CD14-positive monocyte (primary cell): ENCODE results near the gene OR13J1. TPM values are rescaled to one million over a fixed set of nuclear protein-coding genes. Genes with fewer than 3 reads are reported as not detected.

Experiments
- DNase-seq, 3 donors: peaks; one replicate each; pipeline ENCODE4 v3.0.0-alpha.2; 2011 to 2022
- H2AFZ ChIP-seq: 2 replicates; pipeline ENCODE4 v1.6.0; 2012; ENCODE audit warnings: mild to moderate bottlenecking, low read depth, low read length, inconsistent platforms; ENCODE audit not compliant: insufficient read depth, poor library complexity, severe bottlenecking
- H3K27ac ChIP-seq, 2 donors: 1 replicate in 1 of 2; 2 replicates in 1 of 2; pipeline ENCODE4 v1.5.1; 2012 to 2013; ENCODE audit warnings: low read length in 2 of 2, control low read depth in 1 of 2, inconsistent platforms in 1 of 2, low read depth in 1 of 2, mild to moderate bottlenecking in 1 of 2
- H3K27me3 ChIP-seq, 2 donors: one replicate each; pipeline versions ENCODE4 v1.6.0 to v1.6.1; 2011 to 2013; ENCODE audit warnings: low read length in 2 of 2; ENCODE audit not compliant: control insufficient read depth in 2 of 2, insufficient read depth in 2 of 2
- H3K36me3 ChIP-seq, 2 donors: replicated peaks in 1 of 2; 1 replicate in 1 of 2; 2 replicates in 1 of 2; pipeline versions ENCODE4 v1.5.1 to v1.6.1; 2012 to 2013; ENCODE audit warnings: low read length in 2 of 2, control low read depth in 1 of 2, inconsistent platforms in 1 of 2, mild to moderate bottlenecking in 1 of 2; ENCODE audit not compliant: insufficient read depth in 2 of 2, control insufficient read depth in 1 of 2
- H3K4me1 ChIP-seq, 2 donors: 1 replicate in 1 of 2; 2 replicates in 1 of 2; pipeline versions ENCODE4 v1.5.1 to v1.6.1; 2012 to 2013; ENCODE audit warnings: low read length in 2 of 2, control low read depth in 1 of 2, inconsistent platforms in 1 of 2, mild to moderate bottlenecking in 1 of 2, moderate library complexity in 1 of 2; ENCODE audit not compliant: insufficient read depth in 2 of 2, control insufficient read depth in 1 of 2
- H3K4me2 ChIP-seq: replicated peaks from 2 replicates; pipeline ENCODE3; 2012; ENCODE audit warnings: low read length, moderate library complexity, mild to moderate bottlenecking; ENCODE audit not compliant: poor library complexity, severe bottlenecking; ENCODE audit errors: extremely low read depth
- H3K4me3 ChIP-seq, 3 experiments: fragments of 200-600 bp in 1 of 3; sonication (generic) in 1 of 3; replicated peaks in 1 of 3; 1 replicate in 2 of 3; 2 replicates in 1 of 3; pipeline ENCODE4 v1.5.1; 2011 to 2013; ENCODE audit warnings: low read length in 3 of 3, mild to moderate bottlenecking in 3 of 3, control low read depth in 2 of 3, low read depth in 2 of 3, inconsistent platforms in 1 of 3, moderate library complexity in 1 of 3
- H3K79me2 ChIP-seq: 2 replicates; pipeline ENCODE4 v1.6.0; 2012; ENCODE audit warnings: mild to moderate bottlenecking, control low read depth, inconsistent platforms, low read length, moderate library complexity; ENCODE audit not compliant: insufficient read depth
- H3K9ac ChIP-seq: 2 replicates; pipeline ENCODE4 v1.6.0; 2017; ENCODE audit warnings: low read length, mild to moderate bottlenecking; ENCODE audit not compliant: insufficient read depth, poor library complexity, severe bottlenecking
- H3K9me3 ChIP-seq, 2 donors: replicated peaks in 1 of 2; 1 replicate in 1 of 2; 2 replicates in 1 of 2; pipeline versions ENCODE4 v1.5.1 to v1.6.1; 2012 to 2013; ENCODE audit warnings: low read length in 2 of 2, control low read depth in 1 of 2; ENCODE audit not compliant: control insufficient read depth in 1 of 2, insufficient read depth in 1 of 2
- H4K20me1 ChIP-seq: 2 replicates; pipeline ENCODE4 v1.6.0; 2012; ENCODE audit warnings: mild to moderate bottlenecking, low read length, control low read depth, moderate library complexity; ENCODE audit not compliant: insufficient read depth
- H3K27ac Mint-ChIP-seq, 7 donors: one replicate each; pipeline ENCODE4 v1.8.0; 2020; ENCODE audit warnings: mild to moderate bottlenecking in 7 of 7, mixed read lengths in 7 of 7, moderate library complexity in 6 of 7, inconsistent platforms in 2 of 7
- H3K27me3 Mint-ChIP-seq, 3 donors: one replicate each; pipeline ENCODE4 v1.8.0; 2021 to 2022; ENCODE audit warnings: low read depth in 3 of 3, mild to moderate bottlenecking in 3 of 3, mixed read lengths in 3 of 3, moderate library complexity in 3 of 3, inconsistent platforms in 1 of 3
- H3K36me3 Mint-ChIP-seq, 2 donors: one replicate each; pipeline ENCODE4 v1.8.0; 2020; ENCODE audit warnings: mixed read lengths in 2 of 2, inconsistent platforms in 1 of 2, mild to moderate bottlenecking in 1 of 2
- H3K4me1 Mint-ChIP-seq: one replicate; pipeline ENCODE4 v1.8.0; 2020; ENCODE audit warnings: mild to moderate bottlenecking, mixed read lengths
- H3K4me3 Mint-ChIP-seq, 2 donors: one replicate each; pipeline ENCODE4 v1.8.0; 2020; ENCODE audit warnings: mild to moderate bottlenecking in 2 of 2, mixed read lengths in 2 of 2, moderate library complexity in 1 of 2
- H3K9me3 Mint-ChIP-seq, 7 donors: one replicate each; pipeline ENCODE4 v1.8.0; 2020 to 2022; ENCODE audit warnings: mixed read lengths in 7 of 7, mild to moderate bottlenecking in 6 of 7, moderate library complexity in 6 of 7, inconsistent platforms in 2 of 7
- WGBS: methylation state at CpG from one replicate; pipeline ENCODE4 v1.1.5; 2013; ENCODE audit warnings: missing lambda C conversion rate; ENCODE audit not compliant: insufficient coverage; 5-methylcytosine and 5-hydroxymethylcytosine counted together
- intact Hi-C, 2 donors: fragments of 100-400 bp; cut with micrococcal nuclease; formaldehyde crosslinking; loops; one replicate each; pipeline versions ENCODE4 v1.15.0 to v1.15.1; 2023
- polyA plus RNA-seq, 3 donors: library from polyadenylated mRNA; depleted of rRNA in 1 of 3; unstranded in 2 of 3; stranded (reverse) in 1 of 3; fragments of 300-500 nt in 2 of 3; fragments of >200 nt in 1 of 3; fragmentation: Illumina TruSeq in 2 of 3; gene quantifications; 1 replicate in 2 of 3; 2 replicates in 1 of 3; pipeline ENCODE4 v1.2.3, GENCODE V29; 2012 to 2021
- TF ChIP-seq, protein P1 (sequence below): fragments of 200-600 bp; IDR thresholded peaks from one replicate; pipeline ENCODE4 v1.8.0; 2022; ENCODE audit warnings: antibody characterized with exemption, mild to moderate bottlenecking

Gene OR13J1
- polyA plus RNA-seq, 3 donors = not detected

DNA sequence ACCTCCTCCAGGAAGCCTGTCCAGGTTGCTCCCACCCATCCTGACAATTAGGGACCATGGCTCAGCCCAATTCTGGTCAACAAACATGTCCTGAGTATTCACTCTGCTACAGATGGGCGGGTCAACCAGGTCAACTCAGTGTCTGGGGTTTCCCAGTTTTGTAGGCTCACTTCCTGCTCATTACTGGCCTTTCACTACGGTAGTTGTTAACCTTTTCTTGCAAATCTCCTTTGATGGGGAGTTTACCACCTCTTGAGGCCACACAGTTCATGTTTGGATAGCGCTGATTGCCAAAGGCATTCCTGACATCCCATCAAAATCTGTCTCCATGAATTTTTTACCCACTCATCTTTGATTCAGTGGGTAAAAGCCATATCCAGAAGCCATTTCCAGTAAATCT lies 27.4 kb downstream of the OR13J1 start:
- peak; percentile 53 to 85 (median 66) for DNase-seq
- Histone ChIP-seq H3K79me2 (no peaks in the 10 kb centered on the region), H3K9ac (no peak overlapping the region), H2AFZ (no peak overlapping the region), H3K4me1 (peaks cover 75 to 77% of the 10 kb centered on the region in 2 donors), H3K4me2 (peak overlapping the region; percentile 45), H3K27ac (peak overlapping the region; percentile 12 to 52), H3K36me3 (peaks cover 0 to 2% of the 10 kb centered on the region in 2 donors), H3K9me3 (no peaks in the 10 kb centered on the region), H3K27me3 (peaks cover 2 to 7% of the 10 kb centered on the region in 2 donors), H3K4me3 (peak overlapping the region in 1 of 3 experiments; percentile 60), H4K20me1 (no peaks in the 10 kb centered on the region)
- H3K27ac Mint-ChIP-seq = peak overlapping the region; percentile 54 to 98 (median 80)
- H3K4me3 Mint-ChIP-seq = peak overlapping the region; percentile 20 to 80
- TF ChIP-seq, protein P1, sequence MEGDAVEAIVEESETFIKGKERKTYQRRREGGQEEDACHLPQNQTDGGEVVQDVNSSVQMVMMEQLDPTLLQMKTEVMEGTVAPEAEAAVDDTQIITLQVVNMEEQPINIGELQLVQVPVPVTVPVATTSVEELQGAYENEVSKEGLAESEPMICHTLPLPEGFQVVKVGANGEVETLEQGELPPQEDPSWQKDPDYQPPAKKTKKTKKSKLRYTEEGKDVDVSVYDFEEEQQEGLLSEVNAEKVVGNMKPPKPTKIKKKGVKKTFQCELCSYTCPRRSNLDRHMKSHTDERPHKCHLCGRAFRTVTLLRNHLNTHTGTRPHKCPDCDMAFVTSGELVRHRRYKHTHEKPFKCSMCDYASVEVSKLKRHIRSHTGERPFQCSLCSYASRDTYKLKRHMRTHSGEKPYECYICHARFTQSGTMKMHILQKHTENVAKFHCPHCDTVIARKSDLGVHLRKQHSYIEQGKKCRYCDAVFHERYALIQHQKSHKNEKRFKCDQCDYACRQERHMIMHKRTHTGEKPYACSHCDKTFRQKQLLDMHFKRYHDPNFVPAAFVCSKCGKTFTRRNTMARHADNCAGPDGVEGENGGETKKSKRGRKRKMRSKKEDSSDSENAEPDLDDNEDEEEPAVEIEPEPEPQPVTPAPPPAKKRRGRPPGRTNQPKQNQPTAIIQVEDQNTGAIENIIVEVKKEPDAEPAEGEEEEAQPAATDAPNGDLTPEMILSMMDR = no peak
- 40% methylated on average over 3 of the region's 3 CpGs for WGBS
- intact Hi-C loops = no loop called here
- peaks cover 23 to 36% (median 24%) of the 10 kb centered on the region in 3 donors for H3K27me3 Mint-ChIP-seq
- H3K9me3 Mint-ChIP-seq = peaks cover 7 to 10% (median 8%) of the 10 kb centered on the region in 7 donors
- H3K36me3 Mint-ChIP-seq = peaks cover 40 to 48% of the 10 kb centered on the region in 2 donors
- peaks cover 80% of the 10 kb centered on the region for H3K4me1 Mint-ChIP-seq

DNA sequence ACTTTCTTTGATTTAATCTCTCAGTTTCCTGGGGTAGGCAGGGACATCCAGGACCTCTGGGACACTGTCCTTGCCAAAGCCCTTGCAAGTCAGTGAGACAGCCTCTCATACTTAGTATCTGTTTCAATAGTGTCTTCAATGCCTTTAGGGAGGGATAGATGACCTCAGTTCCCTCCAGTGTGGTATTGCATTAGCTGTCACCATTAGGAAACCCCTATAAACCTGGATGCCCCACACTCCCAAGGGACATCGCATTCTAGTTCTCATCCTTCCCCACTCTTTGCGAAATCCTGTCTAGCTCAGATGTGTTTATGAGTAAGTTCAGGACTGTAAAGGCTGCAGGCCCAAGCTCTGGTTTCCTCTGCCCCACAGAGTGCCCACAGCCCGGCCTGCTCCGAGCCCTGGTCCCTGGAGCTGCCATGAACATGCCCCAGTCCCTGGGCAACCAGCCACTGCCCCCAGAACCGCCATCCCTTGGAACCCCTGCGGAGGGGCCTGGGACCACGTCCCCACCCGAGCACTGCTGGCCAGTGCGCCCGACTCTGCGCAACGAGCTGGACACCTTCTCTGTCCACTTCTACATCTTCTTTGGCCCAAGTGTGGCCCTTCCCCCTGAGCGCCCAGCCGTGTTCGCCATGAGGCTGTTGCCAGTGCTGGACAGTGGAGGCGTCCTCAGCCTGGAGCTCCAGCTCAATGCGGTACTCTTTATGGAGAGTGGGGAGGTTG lies 28.0 kb downstream of the OR13J1 start:
- Histone ChIP-seq H3K27ac (peak overlapping the region; percentile 12 to 52), H3K4me1 (peaks cover 74% of the 10 kb centered on the region in 2 donors), H3K4me2 (peak overlapping the region; percentile 45), H3K79me2 (no peaks in the 10 kb centered on the region), H3K4me3 (peak overlapping the region in 1 of 3 experiments; percentile 60), H3K27me3 (peaks cover 0 to under 1% of the 10 kb centered on the region in 2 donors), H3K36me3 (no peaks in the 10 kb centered on the region), H2AFZ (no peak overlapping the region), H3K9me3 (no peaks in the 10 kb centered on the region), H4K20me1 (no peaks in the 10 kb centered on the region), H3K9ac (no peak overlapping the region)
- 98% methylated on average over 10 of the region's 17 CpGs for WGBS
- Mint-ChIP-seq H3K27me3 (peaks cover 23 to 31% (median 26%) of the 10 kb centered on the region in 3 donors), H3K9me3 (peaks cover 7 to 10% (median 8%) of the 10 kb centered on the region in 7 donors), H3K4me1 (peaks cover 79% of the 10 kb centered on the region), H3K36me3 (peaks cover 36 to 47% of the 10 kb centered on the region in 2 donors), H3K27ac (peak overlapping the region in 6 of 7 donors; percentile 54 to 91 (median 82)), H3K4me3 (peak overlapping the region; percentile 20 to 80)
- TF ChIP-seq, protein P1 = no peak
- peak in 2 of 3 donors; percentile 30 to 62 for DNase-seq
- intact Hi-C loops = no loop called here
